ENCODE results near the gene AP2B1. TPM values are rescaled to one million over a fixed set of nuclear protein-coding genes. Genes with fewer than 3 reads are reported as not detected.

The AP2B1 gene
- total RNA-seq, 2 donors from 2014 or later = 29.3 to 43.6 TPM

- Histone ChIP-seq H3K9me3 (no peaks in the 10 kb centered on the region), H3K36me3 (replicated peaks in 1 of 2; ENCODE audit: insufficient read depth in 1 of 2, low read depth in 2 of 2) (no peaks in the 10 kb centered on the region), H3K4me1 (peaks cover 4% of the 10 kb centered on the region), H3K4me3 (no peak overlapping the region), H3K27me3 (no peaks in the 10 kb centered on the region), H3K27ac (peak overlapping the region in 1 of 4 donors; percentile 71)
- no peak for DNase-seq
- 19 to 45% methylated on average over 1 of the region's 1 CpG for WGBS, 2 donors
- intact Hi-C loops (cut with DNase I) = no loop called here
- TF ChIP-seq CTCF (IDR thresholded peaks at IDR 0.05) = no peak
- no peak for TF ChIP-seq POLR2A (IDR thresholded peaks at IDR 0.05)
- no peak for ATAC-seq
Measured at GRCh38 chr17:35541434-35541833, 45.7 kb upstream of the AP2B1 start.

GRCh38 chr17:35542990-35543389 lies 44.1 kb upstream of the AP2B1 start:
- intact Hi-C loops (cut with DNase I) = no loop called here
- no peak overlapping the region for H3K27ac ChIP-seq
- no peak for ATAC-seq
- no peaks in the 10 kb centered on the region for H3K27me3 ChIP-seq
- TF ChIP-seq CTCF (IDR thresholded peaks at IDR 0.05) (no peak), POLR2A (IDR thresholded peaks at IDR 0.05) (no peak)
- no peaks in the 10 kb centered on the region for H3K9me3 ChIP-seq
- H3K36me3 ChIP-seq (replicated peaks in 1 of 2; ENCODE audit: insufficient read depth in 1 of 2, low read depth in 2 of 2) = no peaks in the 10 kb centered on the region
- DNase-seq = no peak
- H3K4me3 ChIP-seq = no peak overlapping the region
- H3K4me1 ChIP-seq = peaks cover 4% of the 10 kb centered on the region

- TF ChIP-seq POLR2A (IDR thresholded peaks at IDR 0.05) = no peak
- no peak for TF ChIP-seq CTCF (IDR thresholded peaks at IDR 0.05)
- Histone ChIP-seq H3K4me3 (no peak overlapping the region), H3K9me3 (no peaks in the 10 kb centered on the region), H3K4me1 (peaks cover 4% of the 10 kb centered on the region), H3K36me3 (replicated peaks in 1 of 2; ENCODE audit: insufficient read depth in 1 of 2, low read depth in 2 of 2) (no peaks in the 10 kb centered on the region), H3K27ac (no peak overlapping the region), H3K27me3 (no peaks in the 10 kb centered on the region)
- ATAC-seq (no peak), DNase-seq (no peak)
- WGBS, 2 donors = 41 to 56% methylated on average over 1 of the region's 1 CpG
- intact Hi-C loops (cut with DNase I) = no loop called here
Measured at GRCh38 chr17:35543856-35544255, 43.3 kb upstream of the AP2B1 start.

GRCh38 chr17:35545150-35545549 lies 42.0 kb upstream of the AP2B1 start:
- Histone ChIP-seq H3K27me3 (no peaks in the 10 kb centered on the region), H3K27ac (no peak overlapping the region), H3K9me3 (no peaks in the 10 kb centered on the region), H3K4me3 (no peak overlapping the region), H3K4me1 (no peaks in the 10 kb centered on the region), H3K36me3 (replicated peaks in 1 of 2; ENCODE audit: insufficient read depth in 1 of 2, low read depth in 2 of 2) (no peaks in the 10 kb centered on the region)
- intact Hi-C loops (cut with DNase I) = no loop called here
- no peak for DNase-seq
- TF ChIP-seq CTCF (IDR thresholded peaks at IDR 0.05) = no peak
- no peak for TF ChIP-seq POLR2A (IDR thresholded peaks at IDR 0.05)
- WGBS, 2 donors = 60 to 61% methylated on average over 1 of the region's 1 CpG
- no peak for ATAC-seq

- DNase-seq = no peak
- ATAC-seq = no peak
- Histone ChIP-seq H3K9me3 (no peaks in the 10 kb centered on the region), H3K4me3 (no peak overlapping the region), H3K36me3 (replicated peaks in 1 of 2; ENCODE audit: insufficient read depth in 1 of 2, low read depth in 2 of 2) (no peaks in the 10 kb centered on the region), H3K4me1 (no peaks in the 10 kb centered on the region), H3K27me3 (no peaks in the 10 kb centered on the region), H3K27ac (no peak overlapping the region)
- intact Hi-C loops (cut with DNase I) = no loop called here
- TF ChIP-seq CTCF (IDR thresholded peaks at IDR 0.05) (no peak), POLR2A (IDR thresholded peaks at IDR 0.05) (no peak)
- WGBS, 2 donors = 65 to 69% methylated on average over 1 of the region's 1 CpG
Measured at GRCh38 chr17:35546487-35546886, 40.6 kb upstream of the AP2B1 start.

Measured in body of pancreas (tissue), 4 donors.